HL-60 (cell line): ENCODE measurements around the gene DKKL1.

Experiments used
- DNase-seq, 2 experiments: peaks; one replicate each; pipeline ENCODE4 v3.0.0-alpha.2; 2010 to 2020; ENCODE audit warnings: low read depth in 1 of 2, low spot score in 1 of 2
- H3K27ac ChIP-seq: fragments of 250-450 bp; sonication (Bioruptor Pico); replicated peaks from 2 replicates; pipeline ENCODE4 v1.5.1; 2020; ENCODE audit warnings: mild to moderate bottlenecking, moderate library complexity
- H3K27me3 ChIP-seq: fragments of 250-450 bp; sonication (Bioruptor Pico); 2 replicates; pipeline ENCODE4 v1.5.1; 2021; ENCODE audit warnings: mild to moderate bottlenecking, moderate library complexity; ENCODE audit not compliant: insufficient read depth, poor library complexity, severe bottlenecking
- H3K4me3 ChIP-seq: replicated peaks from 2 replicates; pipeline ENCODE4 v1.5.1; 2011; ENCODE audit warnings: mild to moderate bottlenecking, control low read depth, low read length; ENCODE audit not compliant: insufficient read depth
- GABPA ChIP-seq: IDR thresholded peaks from 2 replicates; pipeline ENCODE4 v1.6.1; 2012; ENCODE audit warnings: low read depth
- POLR2AphosphoS5 ChIP-seq: IDR thresholded peaks from 2 replicates; pipeline ENCODE4 v1.6.1; 2012; ENCODE audit warnings: low read depth
- SPI1 ChIP-seq: IDR thresholded peaks from 2 replicates; pipeline ENCODE4 v1.6.1; 2012; ENCODE audit warnings: low read depth, mild to moderate bottlenecking, borderline replicate concordance
- TF ChIP-seq, protein P1 (sequence below): IDR thresholded peaks from 2 replicates; pipeline ENCODE4 v1.6.1; 2012; ENCODE audit warnings: low read depth; ENCODE audit not compliant: insufficient replicate concordance
- TF ChIP-seq, protein P2 (sequence below): IDR thresholded peaks from one replicate; pipeline ENCODE4 v1.5.1; 2011; ENCODE audit warnings: low read length, control low read depth, inconsistent platforms; ENCODE audit not compliant: insufficient read depth

Gene DKKL1

GRCh38 chr19:49356382-49356781, 7.3 kb upstream of the DKKL1 start:
- Histone ChIP-seq H3K27me3 (peaks cover 5% of the 10 kb centered on the region), H3K27ac (no peak overlapping the region), H3K4me3 (no peak overlapping the region)
- no peak for DNase-seq
- TF ChIP-seq POLR2AphosphoS5: no peak
- TF ChIP-seq, protein P1, sequence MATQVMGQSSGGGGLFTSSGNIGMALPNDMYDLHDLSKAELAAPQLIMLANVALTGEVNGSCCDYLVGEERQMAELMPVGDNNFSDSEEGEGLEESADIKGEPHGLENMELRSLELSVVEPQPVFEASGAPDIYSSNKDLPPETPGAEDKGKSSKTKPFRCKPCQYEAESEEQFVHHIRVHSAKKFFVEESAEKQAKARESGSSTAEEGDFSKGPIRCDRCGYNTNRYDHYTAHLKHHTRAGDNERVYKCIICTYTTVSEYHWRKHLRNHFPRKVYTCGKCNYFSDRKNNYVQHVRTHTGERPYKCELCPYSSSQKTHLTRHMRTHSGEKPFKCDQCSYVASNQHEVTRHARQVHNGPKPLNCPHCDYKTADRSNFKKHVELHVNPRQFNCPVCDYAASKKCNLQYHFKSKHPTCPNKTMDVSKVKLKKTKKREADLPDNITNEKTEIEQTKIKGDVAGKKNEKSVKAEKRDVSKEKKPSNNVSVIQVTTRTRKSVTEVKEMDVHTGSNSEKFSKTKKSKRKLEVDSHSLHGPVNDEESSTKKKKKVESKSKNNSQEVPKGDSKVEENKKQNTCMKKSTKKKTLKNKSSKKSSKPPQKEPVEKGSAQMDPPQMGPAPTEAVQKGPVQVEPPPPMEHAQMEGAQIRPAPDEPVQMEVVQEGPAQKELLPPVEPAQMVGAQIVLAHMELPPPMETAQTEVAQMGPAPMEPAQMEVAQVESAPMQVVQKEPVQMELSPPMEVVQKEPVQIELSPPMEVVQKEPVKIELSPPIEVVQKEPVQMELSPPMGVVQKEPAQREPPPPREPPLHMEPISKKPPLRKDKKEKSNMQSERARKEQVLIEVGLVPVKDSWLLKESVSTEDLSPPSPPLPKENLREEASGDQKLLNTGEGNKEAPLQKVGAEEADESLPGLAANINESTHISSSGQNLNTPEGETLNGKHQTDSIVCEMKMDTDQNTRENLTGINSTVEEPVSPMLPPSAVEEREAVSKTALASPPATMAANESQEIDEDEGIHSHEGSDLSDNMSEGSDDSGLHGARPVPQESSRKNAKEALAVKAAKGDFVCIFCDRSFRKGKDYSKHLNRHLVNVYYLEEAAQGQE: no peak
- no peak for TF ChIP-seq SPI1
- TF ChIP-seq, protein P2, sequence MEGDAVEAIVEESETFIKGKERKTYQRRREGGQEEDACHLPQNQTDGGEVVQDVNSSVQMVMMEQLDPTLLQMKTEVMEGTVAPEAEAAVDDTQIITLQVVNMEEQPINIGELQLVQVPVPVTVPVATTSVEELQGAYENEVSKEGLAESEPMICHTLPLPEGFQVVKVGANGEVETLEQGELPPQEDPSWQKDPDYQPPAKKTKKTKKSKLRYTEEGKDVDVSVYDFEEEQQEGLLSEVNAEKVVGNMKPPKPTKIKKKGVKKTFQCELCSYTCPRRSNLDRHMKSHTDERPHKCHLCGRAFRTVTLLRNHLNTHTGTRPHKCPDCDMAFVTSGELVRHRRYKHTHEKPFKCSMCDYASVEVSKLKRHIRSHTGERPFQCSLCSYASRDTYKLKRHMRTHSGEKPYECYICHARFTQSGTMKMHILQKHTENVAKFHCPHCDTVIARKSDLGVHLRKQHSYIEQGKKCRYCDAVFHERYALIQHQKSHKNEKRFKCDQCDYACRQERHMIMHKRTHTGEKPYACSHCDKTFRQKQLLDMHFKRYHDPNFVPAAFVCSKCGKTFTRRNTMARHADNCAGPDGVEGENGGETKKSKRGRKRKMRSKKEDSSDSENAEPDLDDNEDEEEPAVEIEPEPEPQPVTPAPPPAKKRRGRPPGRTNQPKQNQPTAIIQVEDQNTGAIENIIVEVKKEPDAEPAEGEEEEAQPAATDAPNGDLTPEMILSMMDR: no peak

GRCh38 chr19:49357186-49357585, 6.5 kb upstream of the DKKL1 start:
- no peak overlapping the region for H3K4me3 ChIP-seq
- H3K27me3 ChIP-seq: peaks cover 13% of the 10 kb centered on the region
- no peak for DNase-seq
- TF ChIP-seq POLR2AphosphoS5: no peak
- TF ChIP-seq, protein P2: no peak
- TF ChIP-seq, protein P1: no peak
- TF ChIP-seq GABPA: no peak
- TF ChIP-seq SPI1: no peak
- no peak overlapping the region for H3K27ac ChIP-seq

DNA sequence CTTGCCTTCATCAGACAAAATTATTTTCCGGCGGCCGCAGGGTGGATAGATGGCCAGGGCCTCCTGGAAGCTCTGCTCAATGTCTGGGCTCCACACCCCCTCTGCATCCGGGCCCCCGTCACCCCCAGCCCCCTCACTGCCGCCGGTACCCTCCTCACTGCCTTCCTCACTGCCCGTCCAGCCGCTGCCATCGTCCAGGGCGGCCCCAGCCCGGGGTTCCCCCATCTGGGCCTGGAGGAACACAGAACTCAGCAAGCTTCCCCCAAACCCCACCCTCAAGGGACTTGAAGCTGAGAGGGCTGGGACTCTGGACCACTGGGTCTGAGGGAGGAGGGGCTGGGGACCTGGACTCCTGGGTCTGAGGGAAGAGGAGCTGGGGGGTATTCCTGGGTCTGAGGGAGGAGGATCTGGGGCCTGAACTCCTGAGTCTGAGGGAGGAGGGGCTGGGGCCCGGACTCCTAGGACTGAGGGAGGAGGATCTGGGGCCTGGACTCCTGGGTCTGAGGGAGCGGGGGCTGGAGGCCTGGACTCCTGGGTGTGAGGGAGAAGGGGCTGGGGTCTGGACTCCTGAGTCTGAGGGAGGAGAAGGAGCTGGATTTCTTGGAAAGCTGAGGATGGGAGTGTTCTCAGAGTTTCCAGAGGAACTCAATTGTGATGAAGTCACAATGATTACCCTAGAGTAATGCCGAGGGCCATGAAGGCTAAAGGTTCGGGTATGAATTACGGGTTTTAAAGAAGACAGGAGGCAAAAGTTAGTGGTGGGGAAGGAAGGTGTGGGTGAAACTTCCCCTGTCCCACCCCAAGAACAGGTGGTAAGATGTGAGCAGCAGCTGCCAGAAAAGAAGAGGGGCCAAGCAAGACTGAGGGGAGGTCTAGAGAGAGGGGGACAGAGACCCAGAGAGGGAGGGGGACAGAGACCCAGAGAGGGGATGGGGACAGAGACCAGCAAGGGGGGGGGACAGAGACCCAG, 3.5 kb upstream of the DKKL1 start:
- TF ChIP-seq, protein P2: no peak
- TF ChIP-seq GABPA (no peak), SPI1 (no peak), POLR2AphosphoS5 (no peak)
- TF ChIP-seq, protein P1: no peak
- H3K4me3 ChIP-seq: no peak overlapping the region
- DNase-seq: no peak
- H3K27ac ChIP-seq: no peak overlapping the region
- peaks cover 29% of the 10 kb centered on the region for H3K27me3 ChIP-seq
